ENCODE data around the gene CEP112. TPM values are rescaled to one million over a fixed set of nuclear protein-coding genes. Genes with fewer than 3 reads are reported as not detected.

CEP112 gene
- total RNA-seq, 1 experiment from 2014 or later: 6.1 TPM

DNA sequence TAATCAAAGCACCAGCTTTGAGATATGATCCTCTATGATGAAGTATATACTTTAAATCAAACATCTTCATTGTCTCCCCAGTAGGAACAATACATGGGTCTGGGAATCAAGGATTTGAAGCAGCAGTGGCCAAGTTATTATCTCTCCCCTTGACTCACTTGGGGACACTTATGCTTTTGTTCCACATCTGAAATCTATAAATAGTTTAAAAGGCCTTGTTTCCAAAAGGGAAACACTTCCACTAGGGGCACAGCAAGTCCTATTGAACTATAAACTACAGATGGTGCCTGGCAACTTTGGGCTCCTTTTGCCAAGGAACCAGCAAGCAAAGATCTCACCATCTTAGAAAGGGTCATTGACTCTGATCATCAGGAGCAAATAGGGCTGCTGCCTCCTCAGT, 16.0 kb upstream of the CEP112 start:
- Mint-ChIP-seq H3K27ac (no peak overlapping the region), H3K27me3 (ENCODE audit: low read depth) (peaks cover 8% of the 10 kb centered on the region), H3K4me3 (no peak overlapping the region), H3K9me3 (peaks cover 32% of the 10 kb centered on the region), H3K36me3 (peaks cover 15% of the 10 kb centered on the region), H3K4me1 (peaks cover 17% of the 10 kb centered on the region)
- TF ChIP-seq, protein P1, sequence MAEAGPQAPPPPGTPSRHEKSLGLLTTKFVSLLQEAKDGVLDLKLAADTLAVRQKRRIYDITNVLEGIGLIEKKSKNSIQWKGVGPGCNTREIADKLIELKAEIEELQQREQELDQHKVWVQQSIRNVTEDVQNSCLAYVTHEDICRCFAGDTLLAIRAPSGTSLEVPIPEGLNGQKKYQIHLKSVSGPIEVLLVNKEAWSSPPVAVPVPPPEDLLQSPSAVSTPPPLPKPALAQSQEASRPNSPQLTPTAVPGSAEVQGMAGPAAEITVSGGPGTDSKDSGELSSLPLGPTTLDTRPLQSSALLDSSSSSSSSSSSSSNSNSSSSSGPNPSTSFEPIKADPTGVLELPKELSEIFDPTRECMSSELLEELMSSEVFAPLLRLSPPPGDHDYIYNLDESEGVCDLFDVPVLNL (CRISPR knock-in tag; IDR thresholded peaks at IDR 0.05; ENCODE audit: borderline replicate concordance, low read depth): no peak
- TF ChIP-seq, protein P2, sequence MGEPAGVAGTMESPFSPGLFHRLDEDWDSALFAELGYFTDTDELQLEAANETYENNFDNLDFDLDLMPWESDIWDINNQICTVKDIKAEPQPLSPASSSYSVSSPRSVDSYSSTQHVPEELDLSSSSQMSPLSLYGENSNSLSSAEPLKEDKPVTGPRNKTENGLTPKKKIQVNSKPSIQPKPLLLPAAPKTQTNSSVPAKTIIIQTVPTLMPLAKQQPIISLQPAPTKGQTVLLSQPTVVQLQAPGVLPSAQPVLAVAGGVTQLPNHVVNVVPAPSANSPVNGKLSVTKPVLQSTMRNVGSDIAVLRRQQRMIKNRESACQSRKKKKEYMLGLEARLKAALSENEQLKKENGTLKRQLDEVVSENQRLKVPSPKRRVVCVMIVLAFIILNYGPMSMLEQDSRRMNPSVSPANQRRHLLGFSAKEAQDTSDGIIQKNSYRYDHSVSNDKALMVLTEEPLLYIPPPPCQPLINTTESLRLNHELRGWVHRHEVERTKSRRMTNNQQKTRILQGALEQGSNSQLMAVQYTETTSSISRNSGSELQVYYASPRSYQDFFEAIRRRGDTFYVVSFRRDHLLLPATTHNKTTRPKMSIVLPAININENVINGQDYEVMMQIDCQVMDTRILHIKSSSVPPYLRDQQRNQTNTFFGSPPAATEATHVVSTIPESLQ (CRISPR knock-in tag; IDR thresholded peaks at IDR 0.05): no peak
- TF ChIP-seq, protein P3, sequence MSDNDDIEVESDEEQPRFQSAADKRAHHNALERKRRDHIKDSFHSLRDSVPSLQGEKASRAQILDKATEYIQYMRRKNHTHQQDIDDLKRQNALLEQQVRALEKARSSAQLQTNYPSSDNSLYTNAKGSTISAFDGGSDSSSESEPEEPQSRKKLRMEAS (CRISPR knock-in tag; IDR thresholded peaks at IDR 0.05): no peak
- TF ChIP-seq, protein P4, sequence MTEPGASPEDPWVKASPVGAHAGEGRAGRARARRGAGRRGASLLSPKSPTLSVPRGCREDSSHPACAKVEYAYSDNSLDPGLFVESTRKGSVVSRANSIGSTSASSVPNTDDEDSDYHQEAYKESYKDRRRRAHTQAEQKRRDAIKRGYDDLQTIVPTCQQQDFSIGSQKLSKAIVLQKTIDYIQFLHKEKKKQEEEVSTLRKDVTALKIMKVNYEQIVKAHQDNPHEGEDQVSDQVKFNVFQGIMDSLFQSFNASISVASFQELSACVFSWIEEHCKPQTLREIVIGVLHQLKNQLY (CRISPR knock-in tag; IDR thresholded peaks at IDR 0.05): no peak
- TF ChIP-seq, protein P5, sequence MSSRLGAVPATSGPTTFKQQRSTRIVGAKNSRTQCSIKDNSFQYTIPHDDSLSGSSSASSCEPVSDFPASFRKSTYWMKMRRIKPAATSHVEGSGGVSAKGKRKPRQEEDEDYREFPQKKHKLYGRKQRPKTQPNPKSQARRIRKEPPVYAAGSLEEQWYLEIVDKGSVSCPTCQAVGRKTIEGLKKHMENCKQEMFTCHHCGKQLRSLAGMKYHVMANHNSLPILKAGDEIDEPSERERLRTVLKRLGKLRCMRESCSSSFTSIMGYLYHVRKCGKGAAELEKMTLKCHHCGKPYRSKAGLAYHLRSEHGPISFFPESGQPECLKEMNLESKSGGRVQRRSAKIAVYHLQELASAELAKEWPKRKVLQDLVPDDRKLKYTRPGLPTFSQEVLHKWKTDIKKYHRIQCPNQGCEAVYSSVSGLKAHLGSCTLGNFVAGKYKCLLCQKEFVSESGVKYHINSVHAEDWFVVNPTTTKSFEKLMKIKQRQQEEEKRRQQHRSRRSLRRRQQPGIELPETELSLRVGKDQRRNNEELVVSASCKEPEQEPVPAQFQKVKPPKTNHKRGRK (CRISPR knock-in tag; IDR thresholded peaks at IDR 0.05; ENCODE audit: borderline replicate concordance): no peak
- no peak for TF ChIP-seq ZNF138 (CRISPR knock-in tag; conservative IDR thresholded peaks at IDR 0.05)
- no peak for TF ChIP-seq ETV6 (CRISPR knock-in tag; IDR thresholded peaks at IDR 0.05)
- TF ChIP-seq MYBL2 (CRISPR knock-in tag; IDR thresholded peaks at IDR 0.05): no peak
- TF ChIP-seq, protein P6, sequence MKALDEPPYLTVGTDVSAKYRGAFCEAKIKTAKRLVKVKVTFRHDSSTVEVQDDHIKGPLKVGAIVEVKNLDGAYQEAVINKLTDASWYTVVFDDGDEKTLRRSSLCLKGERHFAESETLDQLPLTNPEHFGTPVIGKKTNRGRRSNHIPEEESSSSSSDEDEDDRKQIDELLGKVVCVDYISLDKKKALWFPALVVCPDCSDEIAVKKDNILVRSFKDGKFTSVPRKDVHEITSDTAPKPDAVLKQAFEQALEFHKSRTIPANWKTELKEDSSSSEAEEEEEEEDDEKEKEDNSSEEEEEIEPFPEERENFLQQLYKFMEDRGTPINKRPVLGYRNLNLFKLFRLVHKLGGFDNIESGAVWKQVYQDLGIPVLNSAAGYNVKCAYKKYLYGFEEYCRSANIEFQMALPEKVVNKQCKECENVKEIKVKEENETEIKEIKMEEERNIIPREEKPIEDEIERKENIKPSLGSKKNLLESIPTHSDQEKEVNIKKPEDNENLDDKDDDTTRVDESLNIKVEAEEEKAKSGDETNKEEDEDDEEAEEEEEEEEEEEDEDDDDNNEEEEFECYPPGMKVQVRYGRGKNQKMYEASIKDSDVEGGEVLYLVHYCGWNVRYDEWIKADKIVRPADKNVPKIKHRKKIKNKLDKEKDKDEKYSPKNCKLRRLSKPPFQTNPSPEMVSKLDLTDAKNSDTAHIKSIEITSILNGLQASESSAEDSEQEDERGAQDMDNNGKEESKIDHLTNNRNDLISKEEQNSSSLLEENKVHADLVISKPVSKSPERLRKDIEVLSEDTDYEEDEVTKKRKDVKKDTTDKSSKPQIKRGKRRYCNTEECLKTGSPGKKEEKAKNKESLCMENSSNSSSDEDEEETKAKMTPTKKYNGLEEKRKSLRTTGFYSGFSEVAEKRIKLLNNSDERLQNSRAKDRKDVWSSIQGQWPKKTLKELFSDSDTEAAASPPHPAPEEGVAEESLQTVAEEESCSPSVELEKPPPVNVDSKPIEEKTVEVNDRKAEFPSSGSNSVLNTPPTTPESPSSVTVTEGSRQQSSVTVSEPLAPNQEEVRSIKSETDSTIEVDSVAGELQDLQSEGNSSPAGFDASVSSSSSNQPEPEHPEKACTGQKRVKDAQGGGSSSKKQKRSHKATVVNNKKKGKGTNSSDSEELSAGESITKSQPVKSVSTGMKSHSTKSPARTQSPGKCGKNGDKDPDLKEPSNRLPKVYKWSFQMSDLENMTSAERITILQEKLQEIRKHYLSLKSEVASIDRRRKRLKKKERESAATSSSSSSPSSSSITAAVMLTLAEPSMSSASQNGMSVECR (CRISPR knock-in tag; IDR thresholded peaks at IDR 0.05; ENCODE audit: borderline replicate concordance): no peak
- no peak for TF ChIP-seq FOXP1 (CRISPR knock-in tag; IDR thresholded peaks at IDR 0.05; ENCODE audit: borderline replicate concordance)
- TF ChIP-seq ATF1 (CRISPR knock-in tag; IDR thresholded peaks at IDR 0.05): no peak
- no peak for TF ChIP-seq CREB1 (CRISPR knock-in tag; IDR thresholded peaks at IDR 0.05)
- CTCF ChIA-PET: interaction anchor here (1.5 kb wide), 1 partner anchor 466 kb away, joined by 5 read pairs; no protein-coding TSS in a partner anchor
- DNase-seq (ENCODE audit: low spot score): no peak
- ATAC-seq: no peak
- POLR2A ChIA-PET: no interaction called here

DNA sequence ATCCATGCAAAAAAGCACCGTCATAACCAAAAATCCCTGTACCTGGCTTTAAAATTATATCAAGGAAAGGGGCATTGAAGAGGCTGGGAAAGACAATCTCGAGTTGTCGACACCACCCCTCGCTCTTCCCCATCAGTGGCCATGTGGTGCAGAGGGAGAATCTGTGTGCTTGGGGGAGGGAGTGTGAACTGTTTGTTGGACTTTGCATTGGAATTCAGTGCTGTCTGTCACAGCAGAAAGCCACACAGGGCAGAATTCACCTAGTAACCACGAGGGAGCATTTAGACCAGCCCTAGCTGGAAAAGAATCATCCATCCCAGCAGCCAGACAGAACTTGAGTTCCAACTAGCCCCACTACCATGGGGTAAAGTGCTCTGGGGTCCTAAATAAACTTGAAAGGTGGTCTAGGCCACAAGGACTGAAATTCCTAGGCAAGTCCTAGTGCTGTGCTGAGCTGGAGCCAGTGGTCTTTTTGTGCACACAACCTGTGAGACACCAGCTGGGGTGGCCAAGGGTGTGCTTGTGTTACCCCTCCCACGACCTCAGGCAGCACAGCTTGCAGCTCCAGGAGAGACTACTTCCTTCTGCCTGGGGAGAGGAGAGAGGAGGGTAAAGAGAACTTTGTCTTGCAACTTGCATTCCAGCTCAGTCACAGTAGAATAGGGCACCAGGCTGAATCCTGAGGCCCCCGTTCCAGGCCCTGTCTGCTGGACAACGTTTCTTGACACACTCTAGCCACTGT, 11.5 kb upstream of the CEP112 start:
- H3K27me3 Mint-ChIP-seq (ENCODE audit: low read depth): peaks cover 8% of the 10 kb centered on the region
- no peak overlapping the region for H3K4me3 Mint-ChIP-seq
- TF ChIP-seq, protein P6 (CRISPR knock-in tag; IDR thresholded peaks at IDR 0.05; ENCODE audit: borderline replicate concordance): no peak
- TF ChIP-seq, protein P7, sequence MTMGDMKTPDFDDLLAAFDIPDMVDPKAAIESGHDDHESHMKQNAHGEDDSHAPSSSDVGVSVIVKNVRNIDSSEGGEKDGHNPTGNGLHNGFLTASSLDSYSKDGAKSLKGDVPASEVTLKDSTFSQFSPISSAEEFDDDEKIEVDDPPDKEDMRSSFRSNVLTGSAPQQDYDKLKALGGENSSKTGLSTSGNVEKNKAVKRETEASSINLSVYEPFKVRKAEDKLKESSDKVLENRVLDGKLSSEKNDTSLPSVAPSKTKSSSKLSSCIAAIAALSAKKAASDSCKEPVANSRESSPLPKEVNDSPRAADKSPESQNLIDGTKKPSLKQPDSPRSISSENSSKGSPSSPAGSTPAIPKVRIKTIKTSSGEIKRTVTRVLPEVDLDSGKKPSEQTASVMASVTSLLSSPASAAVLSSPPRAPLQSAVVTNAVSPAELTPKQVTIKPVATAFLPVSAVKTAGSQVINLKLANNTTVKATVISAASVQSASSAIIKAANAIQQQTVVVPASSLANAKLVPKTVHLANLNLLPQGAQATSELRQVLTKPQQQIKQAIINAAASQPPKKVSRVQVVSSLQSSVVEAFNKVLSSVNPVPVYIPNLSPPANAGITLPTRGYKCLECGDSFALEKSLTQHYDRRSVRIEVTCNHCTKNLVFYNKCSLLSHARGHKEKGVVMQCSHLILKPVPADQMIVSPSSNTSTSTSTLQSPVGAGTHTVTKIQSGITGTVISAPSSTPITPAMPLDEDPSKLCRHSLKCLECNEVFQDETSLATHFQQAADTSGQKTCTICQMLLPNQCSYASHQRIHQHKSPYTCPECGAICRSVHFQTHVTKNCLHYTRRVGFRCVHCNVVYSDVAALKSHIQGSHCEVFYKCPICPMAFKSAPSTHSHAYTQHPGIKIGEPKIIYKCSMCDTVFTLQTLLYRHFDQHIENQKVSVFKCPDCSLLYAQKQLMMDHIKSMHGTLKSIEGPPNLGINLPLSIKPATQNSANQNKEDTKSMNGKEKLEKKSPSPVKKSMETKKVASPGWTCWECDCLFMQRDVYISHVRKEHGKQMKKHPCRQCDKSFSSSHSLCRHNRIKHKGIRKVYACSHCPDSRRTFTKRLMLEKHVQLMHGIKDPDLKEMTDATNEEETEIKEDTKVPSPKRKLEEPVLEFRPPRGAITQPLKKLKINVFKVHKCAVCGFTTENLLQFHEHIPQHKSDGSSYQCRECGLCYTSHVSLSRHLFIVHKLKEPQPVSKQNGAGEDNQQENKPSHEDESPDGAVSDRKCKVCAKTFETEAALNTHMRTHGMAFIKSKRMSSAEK (CRISPR knock-in tag; IDR thresholded peaks at IDR 0.05; ENCODE audit: borderline replicate concordance): no peak

More for the DNA sequence above, 11.5 kb upstream of the CEP112 start:
- Mint-ChIP-seq H3K9me3 (peaks cover 26% of the 10 kb centered on the region), H3K4me1 (peaks cover 4% of the 10 kb centered on the region), H3K27ac (no peak overlapping the region), H3K36me3 (peaks cover 9% of the 10 kb centered on the region)
- CTCF ChIA-PET: no interaction called here
- POLR2A ChIA-PET: no interaction called here
- no peak for ATAC-seq
- no peak for DNase-seq (ENCODE audit: low spot score)

Measured in WTC11 (cell line).